HS-27A (cell line): ENCODE measurements around the gene OR10P1.

Experiments used
- DNase-seq: peaks from one replicate; pipeline ENCODE4 v3.0.0-alpha.2; 2012; ENCODE audit warnings: low read depth, missing footprints

The OR10P1 gene

GRCh38 chr12:55685671-55686070, 49.0 kb downstream of the OR10P1 start:
- no peak for DNase-seq

GRCh38 chr12:55686366-55687010, 49.8 kb downstream of the OR10P1 start:
- DNase-seq, result no peak
